Osteocyte (in vitro differentiated cells): Measurements from ENCODE around the gene USP46. TPM values are rescaled to one million over a fixed set of nuclear protein-coding genes. Genes with fewer than 3 reads are reported as not detected.

ENCODE experiments used
- DNase-seq: peaks from one replicate; pipeline ENCODE4 v3.0.0; 2021; ENCODE audit warnings: mixed read lengths; ENCODE audit not compliant: unreplicated experiment; ENCODE audit errors: extremely low spot score
- H3K27ac Mint-ChIP-seq: one replicate; pipeline ENCODE4 v1.8.0; 2021; ENCODE audit warnings: mild to moderate bottlenecking, mixed read lengths; ENCODE audit not compliant: unreplicated experiment
- H3K27me3 Mint-ChIP-seq: one replicate; pipeline ENCODE4 v1.8.0; 2021; ENCODE audit warnings: mixed read lengths; ENCODE audit not compliant: unreplicated experiment
- H3K36me3 Mint-ChIP-seq: one replicate; pipeline ENCODE4 v1.8.0; 2021; ENCODE audit warnings: mixed read lengths; ENCODE audit not compliant: unreplicated experiment
- H3K4me1 Mint-ChIP-seq: one replicate; pipeline ENCODE4 v1.8.0; 2021; ENCODE audit warnings: mixed read lengths; ENCODE audit not compliant: unreplicated experiment
- H3K4me3 Mint-ChIP-seq: one replicate; pipeline ENCODE4 v1.8.0; 2021; ENCODE audit warnings: mild to moderate bottlenecking, moderate library complexity, mixed read lengths; ENCODE audit not compliant: unreplicated experiment
- H3K9me3 Mint-ChIP-seq: one replicate; pipeline ENCODE4 v1.8.0; 2021; ENCODE audit warnings: mixed read lengths; ENCODE audit not compliant: unreplicated experiment
- total RNA-seq: library from RNA; stranded (reverse); gene quantifications from 2 replicates; pipeline ENCODE4 v1.2.1, GENCODE V29; 2021
- TF ChIP-seq, protein P1 (sequence below): fragments of 200-600 bp; sonication (generic); IDR thresholded peaks from 2 replicates; pipeline ENCODE4 v1.5.0; 2021; ENCODE audit warnings: antibody characterized with exemption, mild to moderate bottlenecking, moderate library complexity

Gene USP46
- total RNA-seq, 1 donor from 2014 or later: 18.8 TPM

- Mint-ChIP-seq H3K36me3 (peaks cover 17% of the 10 kb centered on the region), H3K27ac (peak overlapping the region; percentile 82), H3K4me3 (peak overlapping the region; percentile 79), H3K9me3 (no peaks in the 10 kb centered on the region), H3K27me3 (no peaks in the 10 kb centered on the region), H3K4me1 (peaks cover 32% of the 10 kb centered on the region)
- DNase-seq: no peak
- TF ChIP-seq, protein P1, sequence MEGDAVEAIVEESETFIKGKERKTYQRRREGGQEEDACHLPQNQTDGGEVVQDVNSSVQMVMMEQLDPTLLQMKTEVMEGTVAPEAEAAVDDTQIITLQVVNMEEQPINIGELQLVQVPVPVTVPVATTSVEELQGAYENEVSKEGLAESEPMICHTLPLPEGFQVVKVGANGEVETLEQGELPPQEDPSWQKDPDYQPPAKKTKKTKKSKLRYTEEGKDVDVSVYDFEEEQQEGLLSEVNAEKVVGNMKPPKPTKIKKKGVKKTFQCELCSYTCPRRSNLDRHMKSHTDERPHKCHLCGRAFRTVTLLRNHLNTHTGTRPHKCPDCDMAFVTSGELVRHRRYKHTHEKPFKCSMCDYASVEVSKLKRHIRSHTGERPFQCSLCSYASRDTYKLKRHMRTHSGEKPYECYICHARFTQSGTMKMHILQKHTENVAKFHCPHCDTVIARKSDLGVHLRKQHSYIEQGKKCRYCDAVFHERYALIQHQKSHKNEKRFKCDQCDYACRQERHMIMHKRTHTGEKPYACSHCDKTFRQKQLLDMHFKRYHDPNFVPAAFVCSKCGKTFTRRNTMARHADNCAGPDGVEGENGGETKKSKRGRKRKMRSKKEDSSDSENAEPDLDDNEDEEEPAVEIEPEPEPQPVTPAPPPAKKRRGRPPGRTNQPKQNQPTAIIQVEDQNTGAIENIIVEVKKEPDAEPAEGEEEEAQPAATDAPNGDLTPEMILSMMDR: no peak
These were observed 480 bp downstream of the USP46 start for GRCh38 chr4:52658641-52659000.

- DNase-seq: no peak
- peaks cover 17% of the 10 kb centered on the region for H3K36me3 Mint-ChIP-seq
- H3K4me1 Mint-ChIP-seq: peaks cover 33% of the 10 kb centered on the region
- H3K4me3 Mint-ChIP-seq: peak overlapping the region; percentile 73
- H3K9me3 Mint-ChIP-seq: no peaks in the 10 kb centered on the region
- H3K27me3 Mint-ChIP-seq: no peaks in the 10 kb centered on the region
- peak overlapping the region; percentile 82 for H3K27ac Mint-ChIP-seq
- TF ChIP-seq, protein P1: no peak
These were observed 1.2 kb downstream of the USP46 start for GRCh38 chr4:52657618-52658501.

DNA sequence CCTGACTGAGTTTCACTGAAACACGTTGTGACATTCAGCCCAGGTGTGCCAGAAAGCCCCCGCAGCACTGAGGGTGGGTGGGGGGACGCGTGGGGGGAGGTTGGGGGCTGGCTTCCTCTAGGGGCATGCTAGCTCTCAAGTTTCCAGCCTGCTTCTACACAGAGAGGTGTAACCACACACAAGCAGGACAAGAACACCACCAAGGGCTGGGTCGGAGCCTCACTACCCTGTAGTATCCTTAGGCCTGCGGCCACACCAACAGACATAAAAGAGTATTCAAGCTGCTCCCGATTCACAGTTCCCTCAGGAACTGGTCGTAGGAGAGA is 1.8 kb downstream of the USP46 start:
- Mint-ChIP-seq H3K27ac (peak overlapping the region; percentile 82), H3K9me3 (no peaks in the 10 kb centered on the region), H3K4me1 (peaks cover 33% of the 10 kb centered on the region), H3K36me3 (peaks cover 13% of the 10 kb centered on the region), H3K4me3 (peak overlapping the region; percentile 73), H3K27me3 (no peaks in the 10 kb centered on the region)
- TF ChIP-seq, protein P1: no peak
- DNase-seq: no peak

DNA sequence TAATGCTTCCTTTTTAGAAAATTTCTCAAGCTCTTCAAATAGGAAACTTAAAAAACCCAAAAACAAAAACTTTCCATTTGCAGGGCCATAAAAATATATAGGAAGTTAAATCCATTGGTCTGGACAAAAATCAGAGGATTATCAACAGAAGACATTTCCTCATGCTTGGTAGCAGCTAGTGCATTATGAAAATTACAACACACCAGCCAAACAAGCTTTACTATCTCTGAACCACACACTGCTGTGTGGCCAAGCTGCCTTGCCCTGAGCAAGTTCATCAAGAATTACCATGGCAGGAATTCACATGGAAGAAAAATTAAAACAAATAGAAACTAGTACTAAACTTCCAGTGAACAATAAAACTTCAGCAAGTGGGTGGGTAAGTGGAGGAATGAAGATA is 3.6 kb downstream of the USP46 start:
- H3K4me3 Mint-ChIP-seq: no peak overlapping the region
- H3K4me1 Mint-ChIP-seq: peaks cover 38% of the 10 kb centered on the region
- TF ChIP-seq, protein P1: no peak
- peaks cover 7% of the 10 kb centered on the region for H3K36me3 Mint-ChIP-seq
- no peaks in the 10 kb centered on the region for H3K9me3 Mint-ChIP-seq
- H3K27ac Mint-ChIP-seq: no peak overlapping the region
- DNase-seq: no peak
- no peaks in the 10 kb centered on the region for H3K27me3 Mint-ChIP-seq

DNA sequence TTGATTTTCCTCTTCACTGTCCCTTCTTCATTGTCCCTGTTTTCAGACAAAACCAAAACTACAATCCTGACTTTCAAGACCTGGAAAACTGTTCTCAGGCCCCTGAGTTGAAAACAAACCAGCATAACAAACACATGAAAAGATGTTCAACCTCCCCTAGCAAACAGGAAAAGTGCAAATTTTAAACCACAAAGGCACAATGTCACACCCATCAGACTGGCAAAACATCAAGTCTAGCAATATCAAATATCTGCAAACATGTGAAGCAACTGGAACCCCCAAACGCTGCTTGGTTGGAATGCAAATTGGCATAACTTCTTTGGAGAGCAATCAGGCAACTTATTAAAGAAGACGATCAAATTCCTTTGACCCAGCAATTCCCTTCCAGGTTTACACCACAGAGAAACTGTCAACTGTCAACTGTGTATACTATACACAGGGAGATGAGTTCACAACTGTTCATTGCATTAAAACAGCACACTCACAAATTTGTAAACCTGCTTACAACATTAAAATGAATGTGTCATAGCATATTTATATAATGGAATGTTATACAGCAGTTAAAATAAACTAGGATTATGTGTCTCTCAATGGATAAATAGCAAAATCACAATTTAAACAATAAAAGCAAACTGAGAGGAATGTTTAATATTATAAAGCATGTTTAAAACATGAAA is 7.0 kb downstream of the USP46 start:
- H3K27ac Mint-ChIP-seq: no peak overlapping the region
- H3K9me3 Mint-ChIP-seq: no peaks in the 10 kb centered on the region
- no peak overlapping the region for H3K4me3 Mint-ChIP-seq
- no peaks in the 10 kb centered on the region for H3K27me3 Mint-ChIP-seq
- TF ChIP-seq, protein P1: no peak
- H3K36me3 Mint-ChIP-seq: peaks cover 7% of the 10 kb centered on the region
- H3K4me1 Mint-ChIP-seq: peaks cover 27% of the 10 kb centered on the region
- DNase-seq: no peak
